Measurements from ENCODE around the gene DUSP22.
"Not testable (repeated sequence)": the region's sequence is repeated elsewhere in the genome, so short reads cannot be mapped to it uniquely, and the experiment has no call there.

Gene DUSP22

GRCh38 chr6:371851-372250 lies 79.6 kb downstream of the DUSP22 start:
- not testable (repeated sequence) for H3K9ac ChIP-seq (ENCODE audit: low read length); H2BK120ac ChIP-seq (ENCODE audit: low read depth, low read length); H3K23ac ChIP-seq (ENCODE audit: low read length); H2AK5ac ChIP-seq (ENCODE audit: low read length); H2BK5ac ChIP-seq (ENCODE audit: low read length); H3K36me3 ChIP-seq (ENCODE audit: control insufficient read depth, insufficient read depth, low read length); H3K27me3 ChIP-seq (ENCODE audit: insufficient read depth, low read length, poor library complexity); DNase-seq; H4K8ac ChIP-seq (ENCODE audit: low read depth, low read length); H3K4ac ChIP-seq (ENCODE audit: low read depth, low read length); H3K79me1 ChIP-seq (ENCODE audit: low read length); H3K4me1 ChIP-seq (ENCODE audit: control insufficient read depth, low read depth, low read length); H3K18ac ChIP-seq (ENCODE audit: low read length); H3K79me2 ChIP-seq (ENCODE audit: control insufficient read depth, insufficient read depth, low read length); H2BK15ac ChIP-seq (replicated peaks; ENCODE audit: low read depth); H3K27ac ChIP-seq (ENCODE audit: low read depth, low read length); H3K56ac ChIP-seq (ENCODE audit: low read length); H3K4me3 ChIP-seq (ENCODE audit: low read length); H4K5ac ChIP-seq (ENCODE audit: low read length); H3K4me2 ChIP-seq (ENCODE audit: low read length)
- WGBS (ENCODE audit: extremely low coverage, insufficient coverage, low lambda C conversion rate): no CpG with 5 or more reads among the region's 2 CpGs

GRCh38 chr6:372336-372911 lies 80.1 kb downstream of the DUSP22 start:
- Histone ChIP-seq H3K4me1 (ENCODE audit: control insufficient read depth, low read depth, low read length) (no peaks in the 10 kb centered on the region), H3K27me3 (ENCODE audit: insufficient read depth, low read length, poor library complexity) (no peaks in the 10 kb centered on the region), H3K27ac (ENCODE audit: low read depth, low read length) (no peak overlapping the region), H3K36me3 (ENCODE audit: control insufficient read depth, insufficient read depth, low read length) (no peaks in the 10 kb centered on the region), H2BK120ac (ENCODE audit: low read depth, low read length) (no peak overlapping the region), H3K4ac (ENCODE audit: low read depth, low read length) (no peak overlapping the region), H4K5ac (ENCODE audit: low read length) (no peak overlapping the region), H3K4me3 (ENCODE audit: low read length) (no peak overlapping the region), H3K79me2 (ENCODE audit: control insufficient read depth, insufficient read depth, low read length) (no peaks in the 10 kb centered on the region), H3K56ac (ENCODE audit: low read length) (no peak overlapping the region), H3K9ac (ENCODE audit: low read length) (no peak overlapping the region), H2AK5ac (ENCODE audit: low read length) (no peak overlapping the region), H3K23ac (ENCODE audit: low read length) (no peak overlapping the region), H3K18ac (ENCODE audit: low read length) (no peak overlapping the region), H4K8ac (ENCODE audit: low read depth, low read length) (no peak overlapping the region), H2BK5ac (ENCODE audit: low read length) (no peak overlapping the region), H3K4me2 (ENCODE audit: low read length) (no peak overlapping the region), H3K79me1 (ENCODE audit: low read length) (no peaks in the 10 kb centered on the region), H2BK15ac (replicated peaks; ENCODE audit: low read depth) (no peak overlapping the region)
- DNase-seq: no peak
- WGBS (ENCODE audit: extremely low coverage, insufficient coverage, low lambda C conversion rate): no CpG with 5 or more reads among the region's 16 CpGs

DNA sequence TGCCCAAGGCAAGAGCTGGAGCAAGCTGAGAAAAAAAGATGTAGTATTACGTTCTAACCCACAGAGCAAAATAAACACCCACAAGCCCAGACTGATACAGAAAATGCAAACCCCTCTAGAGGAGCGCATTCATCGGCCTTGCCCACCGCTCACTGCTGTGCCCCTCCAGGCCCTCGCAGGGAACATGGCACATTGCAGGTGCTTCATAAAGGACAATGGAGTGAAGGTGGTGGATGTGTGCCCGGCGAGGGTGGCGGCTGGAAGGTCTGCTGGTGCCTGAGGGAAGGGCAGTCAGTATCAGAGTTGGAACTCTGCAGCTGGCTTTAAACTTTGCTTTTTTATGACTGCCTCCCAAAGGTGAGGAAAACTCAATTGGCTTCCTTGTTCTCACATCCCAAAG lies 80.7 kb downstream of the DUSP22 start:
- Histone ChIP-seq H3K56ac (ENCODE audit: low read length) (no peak overlapping the region), H4K8ac (ENCODE audit: low read depth, low read length) (no peak overlapping the region), H2BK120ac (ENCODE audit: low read depth, low read length) (no peak overlapping the region), H2AK5ac (ENCODE audit: low read length) (no peak overlapping the region), H3K9ac (ENCODE audit: low read length) (no peak overlapping the region), H3K79me1 (ENCODE audit: low read length) (no peaks in the 10 kb centered on the region), H2BK15ac (replicated peaks; ENCODE audit: low read depth) (no peak overlapping the region), H3K4ac (ENCODE audit: low read depth, low read length) (no peak overlapping the region), H2BK5ac (ENCODE audit: low read length) (no peak overlapping the region), H3K4me2 (ENCODE audit: low read length) (no peak overlapping the region), H3K27me3 (ENCODE audit: insufficient read depth, low read length, poor library complexity) (no peaks in the 10 kb centered on the region), H3K79me2 (ENCODE audit: control insufficient read depth, insufficient read depth, low read length) (no peaks in the 10 kb centered on the region), H3K23ac (ENCODE audit: low read length) (no peak overlapping the region), H3K18ac (ENCODE audit: low read length) (no peak overlapping the region), H3K4me3 (ENCODE audit: low read length) (no peak overlapping the region), H4K5ac (ENCODE audit: low read length) (no peak overlapping the region), H3K36me3 (ENCODE audit: control insufficient read depth, insufficient read depth, low read length) (no peaks in the 10 kb centered on the region), H3K4me1 (ENCODE audit: control insufficient read depth, low read depth, low read length) (no peaks in the 10 kb centered on the region), H3K27ac (ENCODE audit: low read depth, low read length) (no peak overlapping the region)
- no CpG with 5 or more reads among the region's 8 CpGs for WGBS (ENCODE audit: extremely low coverage, insufficient coverage, low lambda C conversion rate)
- DNase-seq: no peak

DNA sequence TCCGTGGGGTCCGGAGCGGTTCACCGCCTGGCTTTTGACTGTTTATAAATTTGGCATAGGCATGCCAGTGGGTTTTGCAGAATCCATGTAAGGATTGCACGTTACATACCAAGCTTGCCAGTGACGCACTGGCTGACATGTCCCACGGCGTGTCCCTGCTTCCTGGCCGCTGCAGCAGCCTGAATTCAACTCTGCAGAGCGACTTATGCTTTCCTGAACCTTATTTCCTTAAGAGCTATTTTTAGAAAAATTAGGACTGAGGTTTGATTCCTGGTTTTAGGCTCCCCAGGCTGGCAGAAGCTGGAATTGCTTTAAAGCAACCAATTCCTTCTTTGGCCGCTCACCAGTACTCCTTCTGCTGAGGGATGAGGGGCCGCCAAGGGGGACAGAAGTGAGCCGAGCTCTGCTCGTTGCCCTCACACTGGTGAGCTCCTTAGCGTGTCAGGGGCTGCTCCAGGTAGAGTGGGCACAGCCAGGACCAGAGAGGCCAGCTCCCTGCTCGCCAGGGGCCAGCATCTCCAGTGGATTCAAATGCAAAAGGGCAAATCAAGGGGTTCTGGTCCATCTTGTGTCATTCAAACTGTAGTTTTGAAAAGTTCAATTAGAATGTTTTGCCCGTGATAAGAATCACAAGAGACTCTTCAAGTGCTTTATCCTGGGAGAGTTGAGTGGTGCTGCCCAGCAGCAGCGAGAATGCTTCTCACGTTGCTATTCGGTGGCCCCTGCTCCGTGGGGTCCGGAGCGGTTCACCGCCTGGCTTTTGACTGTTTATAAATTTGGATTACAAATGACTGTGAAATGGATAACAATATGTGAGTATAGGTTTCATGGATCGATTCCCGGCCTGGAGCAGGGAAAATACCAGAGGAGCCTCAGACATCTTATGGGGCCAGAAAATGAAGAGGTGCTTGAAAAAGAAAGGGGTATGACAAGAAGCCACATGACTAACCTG lies 81.8 kb downstream of the DUSP22 start:
- H3K4ac ChIP-seq (ENCODE audit: low read depth, low read length): no peak overlapping the region
- H3K4me1 ChIP-seq (ENCODE audit: control insufficient read depth, low read depth, low read length): no peaks in the 10 kb centered on the region
- no peak overlapping the region for H3K9ac ChIP-seq (ENCODE audit: low read length)
- H2BK5ac ChIP-seq (ENCODE audit: low read length): no peak overlapping the region
- no peaks in the 10 kb centered on the region for H3K79me1 ChIP-seq (ENCODE audit: low read length)
- no peak overlapping the region for H3K4me3 ChIP-seq (ENCODE audit: low read length)
- H3K79me2 ChIP-seq (ENCODE audit: control insufficient read depth, insufficient read depth, low read length): no peaks in the 10 kb centered on the region
- no peak for DNase-seq
- H2BK15ac ChIP-seq (replicated peaks; ENCODE audit: low read depth): no peak overlapping the region
- no peak overlapping the region for H2BK120ac ChIP-seq (ENCODE audit: low read depth, low read length)
- H4K5ac ChIP-seq (ENCODE audit: low read length): no peak overlapping the region
- no peak overlapping the region for H3K4me2 ChIP-seq (ENCODE audit: low read length)
- H2AK5ac ChIP-seq (ENCODE audit: low read length): no peak overlapping the region
- no peak overlapping the region for H3K23ac ChIP-seq (ENCODE audit: low read length)
- H3K27ac ChIP-seq (ENCODE audit: low read depth, low read length): no peak overlapping the region
- WGBS (ENCODE audit: extremely low coverage, insufficient coverage, low lambda C conversion rate): no CpG with 5 or more reads among the region's 26 CpGs
- no peaks in the 10 kb centered on the region for H3K36me3 ChIP-seq (ENCODE audit: control insufficient read depth, insufficient read depth, low read length)
- H3K27me3 ChIP-seq (ENCODE audit: insufficient read depth, low read length, poor library complexity): no peaks in the 10 kb centered on the region
- H4K8ac ChIP-seq (ENCODE audit: low read depth, low read length): no peak overlapping the region
- no peak overlapping the region for H3K18ac ChIP-seq (ENCODE audit: low read length)
- H3K56ac ChIP-seq (ENCODE audit: low read length): no peak overlapping the region

DNA sequence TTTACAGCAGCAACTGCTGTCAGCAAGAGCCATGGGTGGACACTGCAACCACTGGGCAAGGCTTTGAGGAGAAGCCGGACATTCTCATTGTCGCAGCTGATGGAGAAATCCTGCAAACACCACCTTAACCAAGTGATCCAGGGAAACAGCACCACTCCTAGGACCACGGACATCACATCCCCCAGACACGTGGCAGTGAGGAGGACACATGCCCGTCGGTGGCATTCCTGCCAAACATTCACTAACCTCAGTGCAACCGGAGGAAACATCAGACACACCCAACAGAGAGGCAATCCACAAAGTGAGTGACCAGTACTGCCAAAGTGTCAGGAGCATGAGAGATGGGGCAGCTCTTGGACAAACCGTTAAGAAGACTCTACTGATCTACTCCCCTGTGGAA lies 82.7 kb downstream of the DUSP22 start:
- Histone ChIP-seq H3K9ac (ENCODE audit: low read length) (no peak overlapping the region), H3K4me3 (ENCODE audit: low read length) (peak overlapping the region; percentile 2), H3K79me2 (ENCODE audit: control insufficient read depth, insufficient read depth, low read length) (no peaks in the 10 kb centered on the region), H3K56ac (ENCODE audit: low read length) (no peak overlapping the region), H3K4me2 (ENCODE audit: low read length) (no peak overlapping the region), H3K36me3 (ENCODE audit: control insufficient read depth, insufficient read depth, low read length) (no peaks in the 10 kb centered on the region), H3K18ac (ENCODE audit: low read length) (no peak overlapping the region), H2BK15ac (replicated peaks; ENCODE audit: low read depth) (no peak overlapping the region), H2BK120ac (ENCODE audit: low read depth, low read length) (no peak overlapping the region), H3K4me1 (ENCODE audit: control insufficient read depth, low read depth, low read length) (no peaks in the 10 kb centered on the region), H2AK5ac (ENCODE audit: low read length) (no peak overlapping the region), H3K27ac (ENCODE audit: low read depth, low read length) (no peak overlapping the region), H3K27me3 (ENCODE audit: insufficient read depth, low read length, poor library complexity) (no peaks in the 10 kb centered on the region), H4K5ac (ENCODE audit: low read length) (no peak overlapping the region), H3K79me1 (ENCODE audit: low read length) (no peaks in the 10 kb centered on the region), H3K23ac (ENCODE audit: low read length) (no peak overlapping the region), H2BK5ac (ENCODE audit: low read length) (no peak overlapping the region), H3K4ac (ENCODE audit: low read depth, low read length) (no peak overlapping the region), H4K8ac (ENCODE audit: low read depth, low read length) (no peak overlapping the region)
- DNase-seq: no peak
- no CpG with 5 or more reads among the region's 8 CpGs for WGBS (ENCODE audit: extremely low coverage, insufficient coverage, low lambda C conversion rate)

Data from mesendoderm (in vitro differentiated cells).